SK-N-SH treated with all-trans-retinoic acid at 6 μM for 48 hours (cell line): ENCODE measurements around the gene TTC16.

Experiments used
- ATAC-seq: fragments of 200-7000 bp; cut with Tn5 transposase; 3 replicates; pipeline ENCODE4 v1.9.1; 2020; ENCODE audit warnings: mild to moderate bottlenecking, moderate library complexity
- ARNTL ChIP-seq: fragments of 450-650 bp; formaldehyde crosslinking; IDR thresholded peaks from 2 replicates; pipeline ENCODE4 v1.5.0; 2020; ENCODE audit warnings: low read depth, mild to moderate bottlenecking, moderate library complexity, borderline replicate concordance
- BACH2 ChIP-seq: fragments of 250-450 bp; sonication (Bioruptor Pico); IDR thresholded peaks from 2 replicates; pipeline ENCODE4 v1.9.0; 2021; ENCODE audit warnings: mild to moderate bottlenecking, borderline replicate concordance
- CSDC2 ChIP-seq: fragments of 250-450 bp; sonication (Bioruptor Pico); IDR thresholded peaks from 2 replicates; pipeline ENCODE4 v1.5.0; 2020; ENCODE audit warnings: mild to moderate bottlenecking, moderate library complexity
- ESRRG ChIP-seq: fragments of 250-450 bp; sonication (Bioruptor Pico); IDR thresholded peaks from 2 replicates; pipeline ENCODE4 v1.6.1; 2021; ENCODE audit warnings: mild to moderate bottlenecking
- ISL1 ChIP-seq: fragments of 250-450 bp; sonication (Bioruptor Pico); IDR thresholded peaks from 2 replicates; pipeline ENCODE4 v2.1.2; 2022; ENCODE audit warnings: mild to moderate bottlenecking, moderate library complexity
- OSR1 ChIP-seq: fragments of 250-450 bp; sonication (Bioruptor Pico); IDR thresholded peaks from 2 replicates; pipeline ENCODE4 v1.8.0; 2022; ENCODE audit warnings: moderate library complexity, mild to moderate bottlenecking, inconsistent platforms
- PPARA ChIP-seq: fragments of 250-450 bp; sonication (Bioruptor Pico); IDR thresholded peaks from 2 replicates; pipeline ENCODE4 v1.5.0; 2020; ENCODE audit warnings: mild to moderate bottlenecking, borderline replicate concordance
- RARB ChIP-seq: fragments of 250-450 bp; sonication (Bioruptor Pico); IDR thresholded peaks from 2 replicates; pipeline ENCODE4 v1.8.0; 2021; ENCODE audit warnings: mild to moderate bottlenecking, moderate library complexity
- TOX ChIP-seq: fragments of 250-450 bp; sonication (Bioruptor Pico); IDR thresholded peaks from 2 replicates; pipeline ENCODE4 v1.8.0; 2021; ENCODE audit warnings: mild to moderate bottlenecking, moderate library complexity, borderline replicate concordance
- ZC3H10 ChIP-seq: fragments of 250-450 bp; sonication (Bioruptor Pico); IDR thresholded peaks from 2 replicates; pipeline ENCODE4 v1.5.1; 2021; ENCODE audit warnings: mild to moderate bottlenecking, moderate library complexity
- ZFP3 ChIP-seq: fragments of 250-450 bp; sonication (Bioruptor Pico); IDR thresholded peaks from 2 replicates; pipeline ENCODE4 v1.5.0; 2020; ENCODE audit warnings: mild to moderate bottlenecking, moderate library complexity
- ZFP30 ChIP-seq: fragments of 450-650 bp; formaldehyde crosslinking; IDR thresholded peaks from 2 replicates; pipeline ENCODE4 v1.5.0; 2022; ENCODE audit warnings: mild to moderate bottlenecking, moderate library complexity
- ZNF565 ChIP-seq: fragments of 450-650 bp; formaldehyde crosslinking; conservative IDR thresholded peaks from 2 replicates; pipeline ENCODE4 v1.5.0; 2020; ENCODE audit warnings: low read depth, mild to moderate bottlenecking, moderate library complexity
- ZNF70 ChIP-seq: fragments of 450-650 bp; formaldehyde crosslinking; IDR thresholded peaks from 2 replicates; pipeline ENCODE4 v1.5.0; 2020; ENCODE audit warnings: mild to moderate bottlenecking, moderate library complexity
- ZNF8 ChIP-seq: fragments of 450-650 bp; formaldehyde crosslinking; IDR thresholded peaks from 2 replicates; pipeline ENCODE4 v1.5.0; 2020; ENCODE audit warnings: mild to moderate bottlenecking, moderate library complexity
- TF ChIP-seq, protein P1 (sequence below): fragments of 250-450 bp; sonication (Bioruptor Pico); IDR thresholded peaks from 2 replicates; pipeline ENCODE4 v1.5.1; 2021; ENCODE audit warnings: mild to moderate bottlenecking, moderate library complexity
- TF ChIP-seq, protein P2 (sequence below): fragments of 250-450 bp; sonication (Bioruptor Pico); IDR thresholded peaks from 2 replicates; pipeline ENCODE4 v1.5.0; 2020; ENCODE audit warnings: mild to moderate bottlenecking, moderate library complexity
- TF ChIP-seq, protein P3 (sequence below): fragments of 250-450 bp; sonication (Bioruptor Pico); IDR thresholded peaks from 2 replicates; pipeline ENCODE4 v1.8.0; 2021; ENCODE audit warnings: low read depth, mild to moderate bottlenecking, moderate library complexity, borderline replicate concordance
- TF ChIP-seq, protein P4 (sequence below): fragments of 250-450 bp; sonication (Bioruptor Pico); IDR thresholded peaks from 2 replicates; pipeline ENCODE4 v1.5.1; 2020; ENCODE audit warnings: low read depth, mild to moderate bottlenecking, moderate library complexity

The TTC16 gene

DNA sequence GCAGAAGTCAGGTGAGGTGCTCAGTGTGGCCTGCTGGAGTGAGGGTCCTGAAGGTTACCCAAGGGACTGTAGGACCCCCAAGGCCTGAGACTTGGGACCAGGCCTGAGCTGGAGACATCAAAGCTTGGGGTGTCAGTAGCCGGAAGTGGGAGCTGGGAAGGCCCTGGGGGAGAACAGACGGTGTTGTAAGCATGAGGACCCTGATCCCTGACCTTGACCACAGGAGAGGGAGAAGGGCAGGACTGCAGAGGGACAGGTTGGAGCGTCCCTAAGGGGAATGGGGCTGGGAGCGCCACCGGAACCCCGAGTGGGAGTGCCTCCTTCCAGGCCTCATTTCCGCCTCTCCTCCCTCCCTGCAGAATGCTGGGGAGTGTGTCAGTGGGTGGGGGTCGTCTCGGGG lies 533 bp downstream of the TTC16 start:
- no peak for TF ChIP-seq ZFP3 (CRISPR knock-in tag)
- no peak for TF ChIP-seq PPARA (CRISPR knock-in tag)
- ATAC-seq, result no peak

DNA sequence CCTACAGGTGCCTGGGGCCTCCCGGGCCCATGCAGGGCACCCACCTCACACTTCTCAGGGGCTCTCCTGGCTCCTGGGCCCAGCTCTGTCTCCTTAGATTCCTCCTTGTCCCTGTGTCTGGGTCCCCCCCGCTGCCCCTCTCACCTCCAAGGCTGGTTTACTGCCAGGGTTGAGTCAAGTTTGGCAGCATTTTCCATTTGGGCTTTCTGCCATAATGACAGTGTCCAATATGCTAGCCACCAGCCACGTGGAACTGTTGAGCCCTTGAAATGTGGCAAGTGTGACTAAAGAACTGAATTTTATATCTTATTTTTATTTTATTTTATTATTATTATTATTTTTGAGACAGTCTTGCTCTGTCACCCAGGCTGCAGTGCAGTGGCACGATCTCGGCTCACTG lies 1.9 kb downstream of the TTC16 start:
- no peak for ATAC-seq
- TF ChIP-seq ISL1 (CRISPR knock-in tag) (no peak), ESRRG (no peak), ZNF565 (CRISPR knock-in tag) (no peak), RARB (no peak), ZNF8 (no peak), OSR1 (no peak), ZFP30 (CRISPR knock-in tag) (no peak)
- TF ChIP-seq, protein P1, sequence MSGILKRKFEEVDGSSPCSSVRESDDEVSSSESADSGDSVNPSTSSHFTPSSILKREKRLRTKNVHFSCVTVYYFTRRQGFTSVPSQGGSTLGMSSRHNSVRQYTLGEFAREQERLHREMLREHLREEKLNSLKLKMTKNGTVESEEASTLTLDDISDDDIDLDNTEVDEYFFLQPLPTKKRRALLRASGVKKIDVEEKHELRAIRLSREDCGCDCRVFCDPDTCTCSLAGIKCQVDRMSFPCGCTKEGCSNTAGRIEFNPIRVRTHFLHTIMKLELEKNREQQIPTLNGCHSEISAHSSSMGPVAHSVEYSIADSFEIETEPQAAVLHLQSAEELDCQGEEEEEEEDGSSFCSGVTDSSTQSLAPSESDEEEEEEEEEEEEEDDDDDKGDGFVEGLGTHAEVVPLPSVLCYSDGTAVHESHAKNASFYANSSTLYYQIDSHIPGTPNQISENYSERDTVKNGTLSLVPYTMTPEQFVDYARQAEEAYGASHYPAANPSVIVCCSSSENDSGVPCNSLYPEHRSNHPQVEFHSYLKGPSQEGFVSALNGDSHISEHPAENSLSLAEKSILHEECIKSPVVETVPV (CRISPR knock-in tag), result no peak
- TF ChIP-seq, protein P2, sequence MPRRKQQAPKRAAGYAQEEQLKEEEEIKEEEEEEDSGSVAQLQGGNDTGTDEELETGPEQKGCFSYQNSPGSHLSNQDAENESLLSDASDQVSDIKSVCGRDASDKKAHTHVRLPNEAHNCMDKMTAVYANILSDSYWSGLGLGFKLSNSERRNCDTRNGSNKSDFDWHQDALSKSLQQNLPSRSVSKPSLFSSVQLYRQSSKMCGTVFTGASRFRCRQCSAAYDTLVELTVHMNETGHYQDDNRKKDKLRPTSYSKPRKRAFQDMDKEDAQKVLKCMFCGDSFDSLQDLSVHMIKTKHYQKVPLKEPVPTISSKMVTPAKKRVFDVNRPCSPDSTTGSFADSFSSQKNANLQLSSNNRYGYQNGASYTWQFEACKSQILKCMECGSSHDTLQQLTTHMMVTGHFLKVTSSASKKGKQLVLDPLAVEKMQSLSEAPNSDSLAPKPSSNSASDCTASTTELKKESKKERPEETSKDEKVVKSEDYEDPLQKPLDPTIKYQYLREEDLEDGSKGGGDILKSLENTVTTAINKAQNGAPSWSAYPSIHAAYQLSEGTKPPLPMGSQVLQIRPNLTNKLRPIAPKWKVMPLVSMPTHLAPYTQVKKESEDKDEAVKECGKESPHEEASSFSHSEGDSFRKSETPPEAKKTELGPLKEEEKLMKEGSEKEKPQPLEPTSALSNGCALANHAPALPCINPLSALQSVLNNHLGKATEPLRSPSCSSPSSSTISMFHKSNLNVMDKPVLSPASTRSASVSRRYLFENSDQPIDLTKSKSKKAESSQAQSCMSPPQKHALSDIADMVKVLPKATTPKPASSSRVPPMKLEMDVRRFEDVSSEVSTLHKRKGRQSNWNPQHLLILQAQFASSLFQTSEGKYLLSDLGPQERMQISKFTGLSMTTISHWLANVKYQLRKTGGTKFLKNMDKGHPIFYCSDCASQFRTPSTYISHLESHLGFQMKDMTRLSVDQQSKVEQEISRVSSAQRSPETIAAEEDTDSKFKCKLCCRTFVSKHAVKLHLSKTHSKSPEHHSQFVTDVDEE, result no peak

DNA sequence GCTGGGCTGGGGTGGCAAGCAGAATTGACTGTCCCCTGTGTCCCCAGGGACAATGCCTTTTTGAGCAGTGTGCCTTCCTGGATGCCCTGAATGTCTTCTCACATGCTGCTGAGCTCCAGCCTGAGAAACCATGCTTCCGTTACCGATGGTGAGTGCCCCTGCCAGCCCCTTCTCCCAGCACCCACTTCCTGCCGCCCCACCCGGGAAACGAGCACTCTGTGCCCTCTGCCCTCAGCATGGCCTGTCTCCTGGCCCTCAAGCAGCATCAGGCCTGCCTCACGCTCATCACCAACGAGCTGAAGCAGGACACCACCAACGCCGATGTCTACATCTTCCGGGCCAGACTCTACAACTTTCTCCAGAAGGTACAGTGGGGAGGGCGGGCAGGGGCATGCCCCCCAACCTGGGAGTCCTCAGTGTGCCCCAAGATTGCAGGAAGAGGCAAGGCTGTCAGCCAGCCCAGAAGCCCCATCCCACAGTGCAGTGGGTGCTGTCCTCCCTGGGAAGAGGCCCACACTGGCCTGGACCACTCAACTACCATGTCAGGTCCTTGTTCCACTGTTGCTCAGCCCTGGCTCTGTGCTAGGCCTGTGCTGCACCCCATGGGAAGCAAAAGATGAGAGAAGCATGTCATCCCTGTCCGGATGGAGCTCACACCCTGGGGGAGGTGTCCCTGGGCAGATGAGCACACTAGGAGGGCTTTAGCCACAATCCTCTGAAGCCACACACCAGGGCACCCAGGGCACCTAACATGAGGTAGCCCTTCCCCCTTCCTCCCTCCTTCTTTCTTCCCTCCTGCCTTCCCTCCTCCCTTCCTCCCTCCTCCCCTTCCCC lies 4.4 kb downstream of the TTC16 start:
- no peak for TF ChIP-seq ZC3H10 (CRISPR knock-in tag)
- no peak for TF ChIP-seq OSR1
- ATAC-seq, result no peak

DNA sequence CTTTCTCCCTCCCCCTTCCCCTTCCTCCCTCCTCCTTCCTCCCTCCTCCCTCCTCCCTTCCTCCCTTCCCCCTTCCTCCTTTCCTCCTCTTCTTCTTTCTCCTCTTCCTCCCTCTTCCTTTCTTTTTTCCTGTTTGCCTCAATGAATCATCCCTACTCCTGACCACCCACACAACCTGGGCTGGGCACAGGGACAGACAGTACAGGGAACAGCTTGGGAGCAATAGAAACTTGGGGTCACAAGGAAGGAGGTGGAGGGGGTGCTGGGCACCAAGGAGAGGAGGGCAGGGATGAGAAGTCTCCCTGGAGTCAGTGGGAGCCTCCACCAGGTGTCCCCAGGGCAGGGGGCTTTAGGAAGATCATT lies 5.0 kb downstream of the TTC16 start:
- ATAC-seq, result no peak
- TF ChIP-seq, protein P2, result no peak
- TF ChIP-seq ZFP30 (CRISPR knock-in tag) (no peak), ARNTL (no peak), PPARA (CRISPR knock-in tag) (no peak), TOX (CRISPR knock-in tag) (no peak), ESRRG (no peak), ISL1 (CRISPR knock-in tag) (no peak), ZNF70 (no peak), ZNF565 (CRISPR knock-in tag) (no peak), BACH2 (CRISPR knock-in tag) (no peak), CSDC2 (CRISPR knock-in tag) (no peak)
- TF ChIP-seq, protein P3, sequence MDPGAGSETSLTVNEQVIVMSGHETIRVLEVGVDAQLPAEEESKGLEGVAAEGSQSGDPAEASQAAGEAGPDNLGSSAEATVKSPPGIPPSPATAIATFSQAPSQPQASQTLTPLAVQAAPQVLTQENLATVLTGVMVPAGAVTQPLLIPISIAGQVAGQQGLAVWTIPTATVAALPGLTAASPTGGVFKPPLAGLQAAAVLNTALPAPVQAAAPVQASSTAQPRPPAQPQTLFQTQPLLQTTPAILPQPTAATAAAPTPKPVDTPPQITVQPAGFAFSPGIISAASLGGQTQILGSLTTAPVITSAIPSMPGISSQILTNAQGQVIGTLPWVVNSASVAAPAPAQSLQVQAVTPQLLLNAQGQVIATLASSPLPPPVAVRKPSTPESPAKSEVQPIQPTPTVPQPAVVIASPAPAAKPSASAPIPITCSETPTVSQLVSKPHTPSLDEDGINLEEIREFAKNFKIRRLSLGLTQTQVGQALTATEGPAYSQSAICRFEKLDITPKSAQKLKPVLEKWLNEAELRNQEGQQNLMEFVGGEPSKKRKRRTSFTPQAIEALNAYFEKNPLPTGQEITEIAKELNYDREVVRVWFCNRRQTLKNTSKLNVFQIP (CRISPR knock-in tag), result no peak
- TF ChIP-seq, protein P4, sequence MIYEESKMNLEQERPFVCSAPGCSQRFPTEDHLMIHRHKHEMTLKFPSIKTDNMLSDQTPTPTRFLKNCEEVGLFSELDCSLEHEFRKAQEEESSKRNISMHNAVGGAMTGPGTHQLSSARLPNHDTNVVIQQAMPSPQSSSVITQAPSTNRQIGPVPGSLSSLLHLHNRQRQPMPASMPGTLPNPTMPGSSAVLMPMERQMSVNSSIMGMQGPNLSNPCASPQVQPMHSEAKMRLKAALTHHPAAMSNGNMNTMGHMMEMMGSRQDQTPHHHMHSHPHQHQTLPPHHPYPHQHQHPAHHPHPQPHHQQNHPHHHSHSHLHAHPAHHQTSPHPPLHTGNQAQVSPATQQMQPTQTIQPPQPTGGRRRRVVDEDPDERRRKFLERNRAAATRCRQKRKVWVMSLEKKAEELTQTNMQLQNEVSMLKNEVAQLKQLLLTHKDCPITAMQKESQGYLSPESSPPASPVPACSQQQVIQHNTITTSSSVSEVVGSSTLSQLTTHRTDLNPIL (CRISPR knock-in tag), result no peak
- TF ChIP-seq, protein P1 (CRISPR knock-in tag), result no peak
